ENCODE measurements around the gene RENBP. TPM values are rescaled to one million over a fixed set of nuclear protein-coding genes. Genes with fewer than 3 reads are reported as not detected.

The RENBP gene
- total RNA-seq, 2 experiments from 2014 or later: 2.8 to 6.2 TPM

DNA sequence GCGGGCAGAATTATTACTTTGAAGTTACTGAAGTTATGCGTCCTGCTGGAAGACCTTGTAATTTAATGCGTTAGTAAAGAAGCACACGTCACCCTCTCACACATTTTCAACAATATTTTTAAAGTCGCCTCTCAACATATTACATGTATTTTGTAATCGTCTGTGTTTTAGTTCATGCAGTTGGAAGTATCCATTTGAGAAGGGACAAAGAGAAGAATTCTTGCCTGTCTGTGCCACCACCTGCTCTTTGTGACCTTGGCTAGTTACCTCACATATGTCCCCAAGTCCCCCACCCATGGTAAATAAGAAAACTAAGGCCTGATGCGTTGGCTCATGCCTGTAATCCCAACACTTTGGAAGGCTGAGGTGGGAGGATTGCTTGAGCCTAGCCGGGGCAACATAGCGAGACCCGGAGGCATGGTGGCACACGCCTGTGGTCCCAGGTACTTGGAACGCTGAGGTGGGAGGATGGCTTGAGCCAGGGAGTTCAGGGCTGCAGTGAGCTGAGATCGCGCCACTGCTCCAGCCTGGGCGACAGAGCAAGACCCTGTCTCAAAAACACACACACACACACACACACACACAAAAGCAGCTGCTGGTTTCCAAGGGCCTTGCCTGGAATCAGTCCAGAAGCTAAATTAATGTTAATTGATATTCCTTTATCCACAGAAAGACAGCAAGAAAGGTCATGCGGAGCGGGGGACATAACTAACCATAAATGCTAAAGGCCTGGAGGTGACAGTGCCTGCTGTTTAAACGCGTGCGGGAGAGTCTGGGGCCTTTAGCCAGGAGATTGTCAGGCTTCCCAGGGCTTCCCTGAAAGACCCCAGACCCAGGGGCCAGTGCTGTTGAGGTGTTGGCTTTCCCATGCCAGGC is 28.9 kb upstream of the RENBP start:
- H3K4me2 ChIP-seq (ENCODE audit: low read length): peak overlapping the region; percentile 94
- TSS peak; percentile 93 for BruUV-seq (replicated peaks)
- peaks cover 30% of the 10 kb centered on the region for H3K79me2 ChIP-seq (ENCODE audit: insufficient read depth, low read depth, low read length)
- peaks cover 21% of the 10 kb centered on the region for H3K4me1 ChIP-seq (ENCODE audit: insufficient read depth, low read length, poor library complexity, severe bottlenecking)
- H3K4me3 ChIP-seq (ENCODE audit: low read depth, low read length, poor library complexity, severe bottlenecking): peak overlapping the region; percentile 78
- H3K36me3 ChIP-seq (ENCODE audit: insufficient read depth, low read length): peaks cover 15% of the 10 kb centered on the region
- CTCF ChIA-PET (ENCODE audit: unreplicated experiment): interaction anchor here (0.6 kb wide), 1 partner anchor 514 kb away, joined by 5 read pairs; no protein-coding TSS in a partner anchor
- peaks cover 2% of the 10 kb centered on the region; the same call in 1 of the 2 replicates for H4K20me1 ChIP-seq (ENCODE audit: insufficient read depth, low read length)
- H2AFZ ChIP-seq (ENCODE audit: low read length): no peak overlapping the region; the same call in 1 of the 2 replicates
- H3K27ac ChIP-seq (ENCODE audit: low read depth, low read length, poor library complexity, severe bottlenecking): peak overlapping the region; percentile 89
- H3K9me2 ChIP-seq (ENCODE audit: insufficient read depth, low read length): no peaks in the 10 kb centered on the region
- peak; percentile 20 for DNase-seq (ENCODE audit: low spot score)
- H3K9me3 ChIP-seq (ENCODE audit: low read length): no peaks in the 10 kb centered on the region
- TF ChIP-seq EZH2phosphoT487 (IDR thresholded peaks at IDR 0.05; ENCODE audit: borderline replicate concordance, low read depth, low read length): no peak
- TF ChIP-seq, protein P1, sequence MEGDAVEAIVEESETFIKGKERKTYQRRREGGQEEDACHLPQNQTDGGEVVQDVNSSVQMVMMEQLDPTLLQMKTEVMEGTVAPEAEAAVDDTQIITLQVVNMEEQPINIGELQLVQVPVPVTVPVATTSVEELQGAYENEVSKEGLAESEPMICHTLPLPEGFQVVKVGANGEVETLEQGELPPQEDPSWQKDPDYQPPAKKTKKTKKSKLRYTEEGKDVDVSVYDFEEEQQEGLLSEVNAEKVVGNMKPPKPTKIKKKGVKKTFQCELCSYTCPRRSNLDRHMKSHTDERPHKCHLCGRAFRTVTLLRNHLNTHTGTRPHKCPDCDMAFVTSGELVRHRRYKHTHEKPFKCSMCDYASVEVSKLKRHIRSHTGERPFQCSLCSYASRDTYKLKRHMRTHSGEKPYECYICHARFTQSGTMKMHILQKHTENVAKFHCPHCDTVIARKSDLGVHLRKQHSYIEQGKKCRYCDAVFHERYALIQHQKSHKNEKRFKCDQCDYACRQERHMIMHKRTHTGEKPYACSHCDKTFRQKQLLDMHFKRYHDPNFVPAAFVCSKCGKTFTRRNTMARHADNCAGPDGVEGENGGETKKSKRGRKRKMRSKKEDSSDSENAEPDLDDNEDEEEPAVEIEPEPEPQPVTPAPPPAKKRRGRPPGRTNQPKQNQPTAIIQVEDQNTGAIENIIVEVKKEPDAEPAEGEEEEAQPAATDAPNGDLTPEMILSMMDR (conservative IDR thresholded peaks at IDR 0.05; ENCODE audit: low read length): no peak
- POLR2A ChIA-PET: interaction anchor here (0.5 to 1.1 kb wide), 3 partner anchors 45 to 1058 kb away, joined by 3 to 4 read pairs (median 4); no protein-coding TSS in a partner anchor
- intact Hi-C loops (cut with micrococcal nuclease; ENCODE audit: unreplicated experiment): loop anchor here (5.0 kb wide), 1 partner anchor 789 kb away; the partner anchor contains the start of gene DKC1

DNA sequence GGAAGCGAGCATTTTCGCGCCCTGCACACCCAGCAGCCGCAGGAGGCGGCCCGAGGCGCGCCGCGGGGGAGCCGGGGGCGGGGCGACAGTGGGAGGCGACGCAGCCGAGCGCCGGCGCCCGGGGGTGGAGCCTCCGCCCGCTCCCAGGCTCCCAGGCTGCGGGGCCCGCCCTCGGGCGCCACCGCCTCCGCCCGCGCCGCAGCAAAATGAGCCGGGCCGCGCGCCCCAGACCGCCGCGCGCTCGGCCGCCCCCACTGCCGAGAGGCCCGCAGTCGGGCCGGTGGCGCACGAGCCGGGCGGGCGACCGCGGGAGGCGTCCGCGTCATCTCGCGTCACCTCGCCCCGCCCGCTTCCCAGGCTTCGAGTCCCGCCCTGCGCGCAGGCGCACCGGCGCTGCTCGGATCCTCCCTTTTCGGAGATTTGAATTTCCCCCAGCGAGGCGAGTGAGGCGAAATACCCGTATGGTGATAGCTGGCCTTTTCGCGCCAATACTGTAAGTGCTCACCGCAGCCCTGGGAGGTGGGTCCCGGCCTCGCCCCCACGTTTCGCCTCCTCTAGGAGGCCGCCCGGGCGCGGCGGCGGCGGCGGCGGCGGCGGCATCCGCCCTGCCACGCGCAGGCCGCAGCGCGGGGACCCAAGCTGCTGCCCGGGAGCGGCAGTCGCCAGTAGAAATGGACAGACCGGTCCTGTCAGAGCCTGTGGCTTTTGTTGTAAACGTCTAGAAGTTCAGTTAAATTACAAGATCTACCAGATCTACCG is 28.1 kb upstream of the RENBP start, which contains the start of gene TMEM187:
TMEM187 (plus strand) TSS at position 387 of the 759 bp plus-strand sequence. CDS start 9,309 bp downstream, outside the sequence.
- peaks cover 39% of the 10 kb centered on the region for H3K79me2 ChIP-seq (ENCODE audit: insufficient read depth, low read depth, low read length)
- TF ChIP-seq, protein P1 (conservative IDR thresholded peaks at IDR 0.05; ENCODE audit: low read length): no peak
- TF ChIP-seq EZH2phosphoT487 (IDR thresholded peaks at IDR 0.05; ENCODE audit: borderline replicate concordance, low read depth, low read length): no peak
- ChIA-PET CTCF (ENCODE audit: unreplicated experiment) (interaction anchor here (0.6 kb wide), 1 partner anchor 515 kb away, joined by 5 read pairs; no protein-coding TSS in a partner anchor), POLR2A (no interaction called here)
- H3K9me2 ChIP-seq (ENCODE audit: insufficient read depth, low read length): no peaks in the 10 kb centered on the region
- peak within 1 kb of the TSS; percentile 78 for H3K4me3 ChIP-seq (ENCODE audit: low read depth, low read length, poor library complexity, severe bottlenecking)
- no peaks in the 10 kb centered on the region for H3K9me3 ChIP-seq (ENCODE audit: low read length)
- H4K20me1 ChIP-seq (ENCODE audit: insufficient read depth, low read length): peaks cover 6% of the 10 kb centered on the region; the same call in 1 of the 2 replicates
- peak; percentile 94 for DNase-seq (ENCODE audit: low spot score)
- BruUV-seq (replicated peaks): no TSS peak
- peaks cover 23% of the 10 kb centered on the region for H3K36me3 ChIP-seq (ENCODE audit: insufficient read depth, low read length)
- peak within 1 kb of the TSS; percentile 89 for H3K27ac ChIP-seq (ENCODE audit: low read depth, low read length, poor library complexity, severe bottlenecking)
- intact Hi-C loops (cut with micrococcal nuclease; ENCODE audit: unreplicated experiment): loop anchor here (1.0 to 5.0 kb wide), 2 partner anchors 406 to 790 kb away; partner anchors contain the start of gene DKC1
- H3K4me2 ChIP-seq (ENCODE audit: low read length): peak within 1 kb of the TSS; percentile 100
- peaks cover 29% of the 10 kb centered on the region for H3K4me1 ChIP-seq (ENCODE audit: insufficient read depth, low read length, poor library complexity, severe bottlenecking)
- H2AFZ ChIP-seq (ENCODE audit: low read length): no peak within 1 kb of the TSS; the same call in 1 of the 2 replicates
